Activated CD4-positive, alpha-beta T cell treated with anti-CD3 and anti-CD28 coated beads, Interleukin-2, amount 10 ng/mL, durations not matched to agents 24 days and 14 days (primary cell): ENCODE data around the gene MYH6. TPM values are rescaled to one million over a fixed set of nuclear protein-coding genes. Genes with fewer than 3 reads are reported as not detected.
"Not testable (repeated sequence)": the region's sequence is repeated elsewhere in the genome, so short reads cannot be mapped to it uniquely, and the experiment has no call there.

Source experiments
- DNase-seq: peaks from one replicate; pipeline ENCODE4 v3.0.0; 2022
- H3K27ac Mint-ChIP-seq: one replicate; pipeline ENCODE4 v1.8.0; 2022; ENCODE audit warnings: mild to moderate bottlenecking, mixed read lengths
- H3K27me3 Mint-ChIP-seq: one replicate; pipeline ENCODE4 v1.8.0; 2022; ENCODE audit warnings: mixed read lengths
- H3K36me3 Mint-ChIP-seq: one replicate; pipeline ENCODE4 v1.8.0; 2022; ENCODE audit warnings: low read depth, mild to moderate bottlenecking, mixed read lengths
- H3K4me1 Mint-ChIP-seq: one replicate; pipeline ENCODE4 v1.8.0; 2021; ENCODE audit warnings: mixed read lengths
- H3K4me3 Mint-ChIP-seq: one replicate; pipeline ENCODE4 v1.8.0; 2022; ENCODE audit warnings: mild to moderate bottlenecking, moderate library complexity, mixed read lengths
- H3K9me3 Mint-ChIP-seq: one replicate; pipeline ENCODE4 v1.8.0; 2021; ENCODE audit warnings: mixed read lengths
- intact Hi-C: fragments of 100-400 bp; cut with micrococcal nuclease; formaldehyde crosslinking; loops from one replicate; pipeline ENCODE4 v1.15.1; 2023
- total RNA-seq: library from RNA; stranded (reverse); gene quantifications from 2 replicates; pipeline ENCODE4 v1.2.3, GENCODE V29; 2022

MYH6 gene
- total RNA-seq, 1 donor from 2014 or later: 0.23 TPM

- H3K4me3 Mint-ChIP-seq: no peak overlapping the region
- intact Hi-C loops: no loop called here
- no peaks in the 10 kb centered on the region for H3K9me3 Mint-ChIP-seq
- H3K27me3 Mint-ChIP-seq: peaks cover 3% of the 10 kb centered on the region
- no peak overlapping the region for H3K27ac Mint-ChIP-seq
- no peaks in the 10 kb centered on the region for H3K36me3 Mint-ChIP-seq
- no peaks in the 10 kb centered on the region for H3K4me1 Mint-ChIP-seq
- no peak for DNase-seq
These were observed 21.1 kb downstream of the MYH6 start for GRCh38 chr14:23386999-23387398.

GRCh38 chr14:23386266-23386657 lies 21.8 kb downstream of the MYH6 start:
- H3K27ac Mint-ChIP-seq, H3K27me3 Mint-ChIP-seq, H3K36me3 Mint-ChIP-seq, H3K9me3 Mint-ChIP-seq, H3K4me1 Mint-ChIP-seq, intact Hi-C loops, H3K4me3 Mint-ChIP-seq, DNase-seq: not testable (repeated sequence)

- Mint-ChIP-seq H3K36me3 (no peaks in the 10 kb centered on the region), H3K27me3 (peaks cover 8% of the 10 kb centered on the region), H3K4me1 (no peaks in the 10 kb centered on the region), H3K4me3 (no peak overlapping the region), H3K27ac (no peak overlapping the region), H3K9me3 (no peaks in the 10 kb centered on the region)
- intact Hi-C loops: no loop called here
- no peak for DNase-seq
These were observed 22.3 kb downstream of the MYH6 start for GRCh38 chr14:23385642-23386265.

- Mint-ChIP-seq H3K27ac (no peak overlapping the region), H3K36me3 (no peaks in the 10 kb centered on the region), H3K4me3 (no peak overlapping the region), H3K27me3 (peaks cover 8% of the 10 kb centered on the region), H3K4me1 (no peaks in the 10 kb centered on the region), H3K9me3 (no peaks in the 10 kb centered on the region)
- DNase-seq: no peak
- intact Hi-C loops: no loop called here
These were observed 22.8 kb downstream of the MYH6 start for GRCh38 chr14:23385244-23385641.

- no peak for DNase-seq
- Mint-ChIP-seq H3K4me3 (no peak overlapping the region), H3K36me3 (no peaks in the 10 kb centered on the region), H3K27me3 (peaks cover 8% of the 10 kb centered on the region), H3K9me3 (no peaks in the 10 kb centered on the region), H3K4me1 (no peaks in the 10 kb centered on the region), H3K27ac (no peak overlapping the region)
- intact Hi-C loops: no loop called here
These were observed 23.6 kb downstream of the MYH6 start for GRCh38 chr14:23384364-23385080.

GRCh38 chr14:23382731-23383440 lies 25.2 kb downstream of the MYH6 start:
- no peak overlapping the region for H3K27ac Mint-ChIP-seq
- no peaks in the 10 kb centered on the region for H3K36me3 Mint-ChIP-seq
- no peaks in the 10 kb centered on the region for H3K4me1 Mint-ChIP-seq
- H3K9me3 Mint-ChIP-seq: no peaks in the 10 kb centered on the region
- DNase-seq: no peak
- intact Hi-C loops: no loop called here
- no peak overlapping the region for H3K4me3 Mint-ChIP-seq
- H3K27me3 Mint-ChIP-seq: peaks cover 10% of the 10 kb centered on the region

GRCh38 chr14:23382276-23382675 lies 25.8 kb downstream of the MYH6 start:
- Mint-ChIP-seq H3K36me3 (no peaks in the 10 kb centered on the region), H3K27ac (no peak overlapping the region), H3K4me3 (no peak overlapping the region), H3K27me3 (peaks cover 10% of the 10 kb centered on the region), H3K4me1 (no peaks in the 10 kb centered on the region), H3K9me3 (no peaks in the 10 kb centered on the region)
- intact Hi-C loops: no loop called here
- DNase-seq: no peak

- Mint-ChIP-seq H3K4me3 (no peak overlapping the region), H3K4me1 (no peaks in the 10 kb centered on the region), H3K9me3 (no peaks in the 10 kb centered on the region), H3K27ac (no peak overlapping the region), H3K27me3 (peaks cover 10% of the 10 kb centered on the region), H3K36me3 (no peaks in the 10 kb centered on the region)
- DNase-seq: no peak
- intact Hi-C loops: loop anchor here (2.0 kb wide), 1 partner anchor 117 kb away; no protein-coding TSS in a partner anchor
These were observed 26.2 kb downstream of the MYH6 start for GRCh38 chr14:23381871-23382270.

- no peaks in the 10 kb centered on the region for H3K9me3 Mint-ChIP-seq
- H3K4me1 Mint-ChIP-seq: no peaks in the 10 kb centered on the region
- intact Hi-C loops: loop anchor here (1.0 to 2.0 kb wide), 3 partner anchors 53 to 261 kb away; no protein-coding TSS in a partner anchor
- H3K27me3 Mint-ChIP-seq: peaks cover 10% of the 10 kb centered on the region
- H3K27ac Mint-ChIP-seq: no peak overlapping the region
- no peaks in the 10 kb centered on the region for H3K36me3 Mint-ChIP-seq
- DNase-seq: no peak
- H3K4me3 Mint-ChIP-seq: no peak overlapping the region
These were observed 27.1 kb downstream of the MYH6 start for GRCh38 chr14:23380976-23381375.

- no peaks in the 10 kb centered on the region for H3K36me3 Mint-ChIP-seq
- intact Hi-C loops: loop anchor here (1.0 to 2.0 kb wide), 3 partner anchors 52 to 260 kb away; no protein-coding TSS in a partner anchor
- no peak for DNase-seq
- peaks cover 10% of the 10 kb centered on the region for H3K27me3 Mint-ChIP-seq
- H3K4me1 Mint-ChIP-seq: no peaks in the 10 kb centered on the region
- no peak overlapping the region for H3K27ac Mint-ChIP-seq
- H3K9me3 Mint-ChIP-seq: no peaks in the 10 kb centered on the region
- no peak overlapping the region for H3K4me3 Mint-ChIP-seq
These were observed 27.7 kb downstream of the MYH6 start for GRCh38 chr14:23380197-23380914.

- H3K9me3 Mint-ChIP-seq: no peaks in the 10 kb centered on the region
- H3K4me3 Mint-ChIP-seq: no peak overlapping the region
- no peaks in the 10 kb centered on the region for H3K36me3 Mint-ChIP-seq
- intact Hi-C loops: loop anchor here (1.0 to 2.0 kb wide), 3 partner anchors 51 to 259 kb away; no protein-coding TSS in a partner anchor
- H3K27ac Mint-ChIP-seq: no peak overlapping the region
- H3K4me1 Mint-ChIP-seq: no peaks in the 10 kb centered on the region
- DNase-seq: peak; percentile 90
- H3K27me3 Mint-ChIP-seq: peaks cover 10% of the 10 kb centered on the region
These were observed 28.5 kb downstream of the MYH6 start for GRCh38 chr14:23379366-23380196.

- Mint-ChIP-seq H3K4me1 (no peaks in the 10 kb centered on the region), H3K9me3 (no peaks in the 10 kb centered on the region), H3K27ac (no peak overlapping the region), H3K4me3 (no peak overlapping the region), H3K27me3 (peaks cover 10% of the 10 kb centered on the region), H3K36me3 (no peaks in the 10 kb centered on the region)
- intact Hi-C loops: no loop called here
- no peak for DNase-seq
These were observed 29.4 kb downstream of the MYH6 start for GRCh38 chr14:23378612-23379220.
